ENCODE measurements around the gene ZC3H12D.

ZC3H12D gene

DNA sequence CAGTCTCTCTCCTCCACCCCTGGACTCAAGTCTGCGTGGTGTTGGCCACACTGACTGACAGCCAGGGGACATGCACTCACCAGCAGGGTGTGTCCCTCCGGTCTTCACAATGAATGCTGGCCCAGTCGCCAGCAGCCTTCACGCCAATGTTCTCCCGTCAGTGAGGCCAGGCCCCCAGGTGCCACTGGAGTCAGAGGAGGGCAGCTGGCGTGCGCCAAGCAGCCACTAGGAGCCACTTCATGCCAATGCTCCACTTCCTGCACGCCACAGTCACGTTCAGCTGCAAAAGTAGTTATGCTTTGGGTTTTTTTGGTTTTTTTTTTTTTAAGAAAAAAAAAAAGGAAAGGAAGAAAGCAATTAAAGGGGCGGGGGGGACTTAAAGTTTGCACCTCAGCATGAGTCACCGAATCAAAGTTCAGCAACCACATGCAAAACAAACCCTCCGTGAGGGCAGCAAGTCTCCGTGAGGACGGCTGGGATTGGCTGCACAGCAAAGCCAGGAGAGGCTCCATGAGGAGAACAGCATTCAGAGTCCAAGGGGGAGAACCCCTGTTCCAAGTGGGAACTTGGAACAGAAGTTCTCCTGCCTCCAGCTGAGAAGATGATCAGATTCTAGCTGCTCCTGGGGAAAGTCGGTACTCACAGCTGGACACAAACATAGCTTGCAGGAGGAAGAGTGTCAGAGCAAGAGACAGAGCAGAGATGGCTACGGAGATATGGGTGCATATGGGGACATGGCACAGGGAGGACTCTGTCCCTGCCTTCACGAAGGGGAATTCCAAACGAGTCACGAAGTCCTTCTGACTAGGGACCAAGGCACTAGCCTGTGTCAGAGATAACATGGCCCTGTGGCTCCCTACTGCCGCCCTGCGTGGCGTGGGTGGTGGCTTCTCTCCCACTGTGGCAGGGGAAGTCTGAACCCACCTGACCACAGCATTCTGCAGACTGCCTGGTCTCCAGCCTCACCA is at the start of gene ZC3H12D:
ZC3H12D (minus strand) TSS at position 282 of the 968 bp plus-strand sequence. CDS start 10,471 bp downstream, outside the sequence.
- peak; percentile 89 for DNase-seq

DNA sequence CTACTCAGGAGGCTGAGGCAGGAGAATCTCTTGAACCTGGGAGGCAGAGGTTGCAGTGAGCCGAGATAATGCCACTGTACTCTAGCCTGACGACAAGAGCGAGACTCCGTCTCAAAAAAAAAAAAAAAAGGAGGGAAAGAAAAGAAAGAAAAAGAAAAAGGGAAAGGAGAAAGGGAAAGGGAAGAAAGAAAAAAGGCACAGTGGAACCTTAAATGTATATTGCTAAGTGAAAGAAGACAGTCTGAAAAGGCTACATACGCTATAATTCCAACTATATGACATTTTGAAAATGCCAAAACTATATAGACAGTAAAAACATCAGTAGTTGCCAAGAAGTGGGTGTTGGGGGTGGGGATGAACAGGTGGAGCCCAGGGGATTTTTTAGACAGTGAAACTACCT is 44.8 kb upstream of the ZC3H12D start:
- no peak for DNase-seq

DNA sequence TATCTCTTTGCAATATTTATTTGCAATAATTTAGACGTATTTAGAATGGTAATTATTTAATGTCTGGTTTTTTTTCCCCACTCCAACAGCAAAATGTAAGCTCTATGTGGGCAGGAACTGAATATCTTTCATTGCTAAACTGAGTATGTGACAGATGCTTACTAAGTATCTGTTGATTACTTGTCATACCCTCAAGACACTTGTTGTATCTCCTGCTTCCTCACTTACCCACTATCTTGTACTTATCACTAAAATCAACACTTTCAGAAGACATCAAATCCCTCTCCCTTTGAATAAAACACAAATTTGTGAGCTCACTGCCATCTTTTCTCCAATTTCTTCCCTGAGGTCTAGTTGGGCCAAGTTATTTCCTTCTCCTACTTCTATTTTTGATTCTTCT is 30.7 kb upstream of the ZC3H12D start:
- DNase-seq = no peak

DNA sequence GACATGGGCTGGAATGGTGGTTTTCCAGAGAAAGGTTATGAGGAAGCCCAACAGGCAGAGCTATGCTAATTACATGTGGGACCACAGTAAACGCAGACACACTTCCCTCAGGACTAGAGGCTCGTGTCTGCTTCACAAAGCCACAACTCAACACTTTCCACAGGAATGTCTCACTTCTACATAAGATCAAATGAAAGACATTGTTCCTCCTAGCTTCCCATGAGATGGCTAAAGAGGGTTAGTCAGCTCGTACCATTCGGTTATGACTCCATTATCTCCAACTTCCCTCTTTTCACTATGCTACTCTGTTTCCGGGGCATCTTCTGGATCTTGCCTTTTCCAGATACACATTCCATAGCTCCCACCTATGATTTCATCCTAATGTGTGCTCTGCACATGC is 29.1 kb upstream of the ZC3H12D start:
- no peak for DNase-seq

DNA sequence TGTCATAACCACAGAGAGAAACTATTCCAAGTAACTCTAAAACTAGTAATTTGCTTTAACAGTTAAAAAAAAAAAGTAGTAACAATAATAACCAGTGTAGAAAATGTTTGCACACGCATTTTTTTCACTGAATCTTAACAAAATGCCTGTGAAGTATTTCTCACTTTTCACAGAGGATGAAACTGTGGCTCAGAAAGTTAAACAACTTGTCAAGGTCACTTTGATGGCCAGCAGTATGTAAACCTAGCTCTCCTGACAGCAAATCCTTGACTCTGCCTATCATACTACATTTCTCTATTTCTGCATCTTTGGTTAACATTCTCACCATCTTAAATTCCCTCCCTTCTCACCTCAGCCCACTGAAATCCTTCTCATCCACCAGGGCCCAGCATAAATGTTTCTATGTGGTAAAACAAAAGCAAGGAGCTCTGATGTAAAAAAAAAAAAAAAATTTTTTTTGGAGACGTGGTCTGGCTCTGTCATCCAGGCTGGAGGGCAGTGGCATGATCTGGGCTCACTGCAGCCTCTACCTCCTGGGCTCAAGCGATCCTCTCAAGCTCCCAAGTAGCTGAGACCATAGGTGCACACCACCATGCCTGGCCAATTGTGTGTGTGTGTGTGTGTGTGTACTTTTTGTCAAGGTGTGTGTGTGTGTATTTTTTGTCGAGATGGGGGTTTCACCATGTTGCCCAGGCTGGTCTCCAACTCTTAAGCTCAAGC is 26.1 kb upstream of the ZC3H12D start:
- DNase-seq = no peak

DNA sequence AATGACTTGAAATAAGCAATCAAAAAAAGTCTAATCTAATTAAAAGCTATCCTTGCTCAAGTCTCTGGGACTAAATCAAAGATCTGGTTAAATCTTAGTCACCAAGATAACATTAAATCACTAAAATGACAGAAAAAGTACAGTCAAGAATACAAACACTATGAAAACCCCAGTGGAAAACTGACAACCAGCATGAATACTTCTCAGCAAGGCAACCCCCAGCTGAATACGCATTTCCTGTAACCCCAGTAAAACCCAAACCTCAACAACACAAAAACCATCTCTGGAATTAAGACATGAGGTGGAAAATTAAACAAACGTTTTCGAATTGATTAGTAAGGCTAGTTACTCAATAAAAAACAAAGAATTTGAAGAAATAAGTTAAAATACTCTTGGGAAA is 23.7 kb upstream of the ZC3H12D start:
- peak; percentile 85 for DNase-seq

DNA sequence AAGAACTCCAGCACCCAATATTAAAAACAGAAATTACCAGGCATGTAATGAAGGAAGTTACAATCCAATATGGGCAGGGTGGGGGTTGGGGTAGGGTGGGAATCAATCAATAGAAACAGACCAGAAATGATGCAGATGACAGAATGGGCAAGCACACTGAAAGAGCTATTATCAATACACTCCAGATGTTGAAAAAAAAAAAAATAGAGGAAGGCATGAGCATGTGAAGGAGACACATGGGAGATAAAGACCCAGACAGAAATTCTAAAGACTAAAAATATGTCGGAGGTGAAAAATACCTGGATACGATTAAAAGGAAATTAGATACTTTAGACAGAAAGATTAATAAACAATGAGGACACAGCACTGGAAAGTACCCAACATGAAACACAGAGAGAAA is 19.1 kb upstream of the ZC3H12D start:
- DNase-seq = no peak

DNA sequence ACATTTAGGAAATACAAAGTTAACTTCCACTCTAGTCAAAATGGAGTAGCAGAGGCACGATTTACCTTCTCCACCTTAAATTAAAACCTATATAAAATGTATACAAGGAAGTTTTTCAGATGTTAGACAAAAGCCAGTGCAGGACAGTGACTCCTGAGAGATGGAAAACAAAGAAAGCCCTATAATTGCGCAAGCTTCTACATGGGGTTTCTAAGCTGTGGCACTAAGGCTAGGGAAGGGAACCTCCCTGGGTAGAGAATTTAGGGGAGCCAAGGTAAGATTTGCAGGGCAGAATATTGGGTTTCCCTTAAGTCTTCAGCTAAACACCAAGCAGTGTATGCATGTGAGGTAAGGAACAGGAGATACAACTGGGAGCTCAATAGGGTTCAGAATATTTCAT is 18.5 kb upstream of the ZC3H12D start:
- no peak for DNase-seq

DNA sequence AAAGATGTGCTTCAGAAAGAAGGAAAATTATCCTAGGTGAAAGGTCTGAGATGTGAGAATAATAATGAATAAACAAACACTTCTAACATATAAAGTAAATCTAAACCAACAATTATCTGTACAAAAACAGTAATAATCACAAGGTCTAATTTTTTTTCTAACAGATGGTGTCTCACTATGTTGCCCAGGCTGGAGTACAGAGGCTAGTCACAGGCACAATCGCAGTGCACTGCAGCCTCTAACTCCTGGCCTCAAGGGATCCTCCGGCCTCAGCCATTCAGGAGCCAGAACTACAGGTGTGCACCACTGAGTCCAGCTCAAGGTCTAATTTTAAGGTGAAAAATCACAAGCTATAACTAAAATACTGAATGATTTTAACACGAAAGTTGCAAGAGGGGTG is 17.0 kb upstream of the ZC3H12D start:
- no peak for DNase-seq

DNA sequence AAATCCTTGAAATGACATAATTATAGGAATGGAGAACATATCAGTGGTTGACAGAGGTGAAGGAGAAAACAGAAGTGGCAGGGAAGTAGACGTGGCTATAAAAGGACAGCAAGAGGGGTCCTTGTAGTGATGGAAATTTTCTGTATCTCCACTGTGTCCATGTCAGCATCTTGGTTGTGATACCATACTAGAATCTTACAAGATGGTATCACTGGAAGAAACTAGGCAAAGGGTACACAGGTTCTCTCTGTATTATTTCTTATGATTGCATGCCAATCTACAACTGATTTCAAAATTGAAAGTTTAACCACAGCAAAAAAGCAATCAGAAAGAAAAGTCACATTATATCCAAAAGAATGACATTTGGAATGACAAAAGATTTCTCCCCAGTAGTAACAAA is 16.4 kb upstream of the ZC3H12D start:
- DNase-seq = no peak

DNA sequence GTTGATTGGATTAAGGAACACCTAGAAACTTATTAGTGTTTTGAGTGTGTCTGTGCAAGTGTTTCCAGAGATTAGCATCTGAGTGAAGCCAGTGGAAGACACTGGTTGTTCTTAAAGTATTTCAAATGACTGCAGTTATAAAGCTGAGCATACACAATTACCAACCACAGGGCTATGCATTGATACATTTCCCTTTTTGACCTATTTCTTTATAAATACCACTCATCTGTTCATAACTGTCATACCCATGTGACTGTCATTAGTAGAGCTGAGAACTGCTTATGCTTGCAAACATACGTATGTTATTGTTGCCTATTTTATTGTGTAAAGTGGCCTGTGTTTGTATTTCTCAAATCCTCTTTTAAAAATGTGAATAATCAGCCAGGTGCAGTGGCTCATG is 15.3 kb upstream of the ZC3H12D start:
- no peak for DNase-seq

DNA sequence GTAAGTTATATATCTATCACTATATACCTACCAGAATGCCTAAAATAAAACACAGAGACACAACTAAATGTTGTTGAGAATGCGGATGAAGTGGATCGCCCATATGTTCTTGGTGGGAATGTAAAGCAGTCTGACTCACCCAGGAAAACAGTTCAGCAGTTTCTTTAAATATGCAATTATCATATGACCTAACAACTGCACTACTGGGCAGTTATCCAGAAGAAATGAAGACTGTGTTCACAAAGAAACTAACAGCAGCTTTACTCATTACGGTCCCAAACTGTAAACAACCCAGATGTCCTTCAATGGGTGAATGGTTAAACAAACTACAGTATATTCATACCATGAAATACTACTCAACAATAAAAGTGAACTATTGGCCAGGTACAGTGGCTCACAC is 14.3 kb upstream of the ZC3H12D start:
- no peak for DNase-seq

DNA sequence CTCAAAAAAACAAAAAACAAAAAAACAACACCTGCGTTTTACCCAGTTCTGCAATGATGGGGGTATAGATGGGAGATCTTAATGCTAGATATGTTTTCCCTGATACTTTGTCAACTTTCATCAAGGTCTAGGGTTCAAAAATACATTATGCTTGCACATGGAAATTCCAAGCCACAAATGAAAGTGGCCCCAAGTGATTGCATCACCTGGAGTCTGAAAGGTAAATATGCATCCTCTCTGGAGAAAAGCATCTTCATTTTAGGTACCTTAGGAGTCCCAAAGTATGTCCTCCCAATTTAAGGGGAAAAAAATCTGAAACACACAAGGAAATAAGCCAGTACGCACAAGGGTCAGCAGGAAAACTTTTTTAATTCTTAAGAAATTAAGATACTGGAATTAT is 12.6 kb upstream of the ZC3H12D start:
- peak; percentile 28 for DNase-seq

DNA sequence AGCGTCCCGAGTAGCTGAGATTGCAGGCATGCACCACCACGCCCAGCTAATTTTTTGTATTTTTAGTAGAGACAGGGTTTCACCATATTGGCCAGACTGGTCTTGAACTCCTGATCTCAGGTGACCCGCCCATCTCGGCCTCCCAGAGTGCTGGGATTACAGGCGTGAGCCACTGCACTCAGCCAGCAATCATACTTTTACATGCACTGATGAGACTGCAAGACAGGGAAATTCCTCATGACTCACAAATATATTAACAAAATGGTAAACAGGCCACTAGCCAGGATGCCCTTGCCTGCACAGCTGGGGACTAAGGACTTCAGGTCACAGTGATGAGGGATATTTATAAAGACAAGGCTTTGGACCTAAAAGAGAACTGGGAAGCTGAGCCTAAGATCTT is 11.8 kb upstream of the ZC3H12D start:
- DNase-seq = peak; percentile 61

DNA sequence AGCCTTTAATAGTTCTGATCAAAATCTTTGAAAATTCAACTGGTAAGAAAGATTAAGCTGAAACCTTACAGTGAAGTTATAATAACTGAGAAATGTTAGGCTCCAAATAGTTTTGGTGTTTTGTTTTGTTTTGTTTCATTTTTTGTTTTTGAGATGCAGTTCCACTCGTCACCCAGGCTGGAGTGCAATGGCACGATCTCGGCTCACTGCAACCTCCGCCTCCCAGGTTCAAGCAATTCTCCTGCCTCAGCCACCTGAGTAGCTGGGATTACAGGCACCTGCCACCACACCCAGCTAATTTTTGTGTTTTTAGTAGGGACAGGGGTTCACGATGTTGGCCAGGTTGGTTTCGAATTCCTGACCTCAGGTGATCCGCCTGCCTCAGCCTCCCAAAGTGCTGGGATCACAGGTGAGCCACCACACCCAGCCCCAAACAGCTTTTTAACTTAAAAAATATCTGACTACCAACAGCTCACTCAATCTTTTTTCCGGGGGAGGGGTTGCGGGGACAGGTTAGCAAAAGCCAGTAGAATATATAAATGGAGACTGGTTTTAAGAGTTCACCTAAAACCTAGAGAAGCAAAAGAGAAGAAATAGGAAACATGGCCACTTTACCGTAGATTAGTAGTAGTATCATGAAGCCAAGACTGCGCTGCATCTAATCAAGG is 10.7 kb upstream of the ZC3H12D start:
- peak; percentile 36 for DNase-seq

DNA sequence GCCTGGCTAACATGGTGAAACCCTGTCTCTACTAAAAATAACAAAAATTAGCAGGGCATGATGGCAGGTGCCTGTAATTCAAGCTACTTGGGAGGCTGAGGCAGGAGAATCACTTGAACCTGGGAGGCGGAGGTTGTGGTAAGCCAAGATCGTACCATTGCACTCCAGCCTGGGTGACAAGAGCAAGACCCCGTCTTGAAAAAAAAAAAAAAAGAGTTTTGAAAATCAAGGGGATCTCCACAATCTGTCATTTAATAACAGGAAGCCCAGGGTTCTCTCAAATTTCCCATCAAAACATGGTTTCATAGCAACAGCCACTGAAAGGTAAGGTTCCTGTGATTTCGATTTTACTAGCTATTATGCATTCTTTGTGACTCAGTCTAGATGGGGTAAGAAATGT is 10.0 kb upstream of the ZC3H12D start:
- DNase-seq = peak; percentile 90

DNA sequence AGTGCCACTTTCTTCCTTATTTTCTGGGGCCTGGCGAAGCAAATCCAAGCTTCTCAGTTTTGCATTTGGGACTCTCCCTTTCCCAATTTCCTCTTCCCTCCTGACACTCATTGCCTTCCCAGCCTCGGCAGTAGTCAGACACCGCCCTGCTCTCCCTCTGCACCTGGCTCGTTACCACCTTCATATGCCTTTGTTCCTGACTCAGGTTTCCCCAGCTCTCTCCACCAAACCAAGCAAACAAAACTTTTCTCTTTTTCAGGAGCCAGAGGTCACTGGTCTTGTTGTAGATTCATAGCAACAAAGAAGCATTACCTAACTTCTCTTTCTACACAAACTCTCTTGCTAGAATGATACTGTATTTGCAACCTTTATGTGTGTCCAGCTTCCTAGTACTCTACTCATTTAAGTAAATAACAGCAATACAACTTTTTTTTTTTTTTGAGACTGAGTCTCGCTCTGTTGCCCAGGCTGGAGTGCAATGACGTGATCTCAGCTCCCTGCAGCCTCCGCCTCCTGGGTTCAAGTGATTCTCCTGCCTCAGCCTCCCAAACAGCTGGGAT is 9.0 kb upstream of the ZC3H12D start:
- no peak for DNase-seq

DNA sequence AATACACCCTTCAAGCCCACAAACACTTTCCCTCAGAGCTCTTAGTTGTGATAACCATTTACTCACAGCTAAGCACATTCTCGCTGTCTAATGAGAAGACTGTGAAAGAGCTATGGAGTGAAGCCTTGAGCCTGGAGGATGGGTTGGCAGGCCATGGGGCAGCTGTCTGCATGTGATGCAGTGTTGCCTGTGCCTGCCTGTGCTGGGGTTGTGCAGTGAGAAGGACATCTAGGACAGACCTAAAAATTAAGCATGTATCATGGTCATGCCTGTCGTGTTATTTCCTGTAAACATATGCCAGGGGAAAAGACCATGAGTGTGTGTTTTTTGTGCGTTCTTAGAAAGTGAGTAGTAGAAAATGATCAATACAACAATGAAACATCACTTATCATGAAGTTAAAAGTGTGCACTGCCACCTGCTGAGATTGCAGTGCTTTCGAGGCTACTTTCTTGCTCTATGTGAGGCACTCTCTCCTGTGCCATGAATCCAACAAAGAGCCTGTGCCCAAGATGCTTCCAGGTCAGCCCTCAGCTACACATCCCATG is 8.1 kb upstream of the ZC3H12D start:
- no peak for DNase-seq

DNA sequence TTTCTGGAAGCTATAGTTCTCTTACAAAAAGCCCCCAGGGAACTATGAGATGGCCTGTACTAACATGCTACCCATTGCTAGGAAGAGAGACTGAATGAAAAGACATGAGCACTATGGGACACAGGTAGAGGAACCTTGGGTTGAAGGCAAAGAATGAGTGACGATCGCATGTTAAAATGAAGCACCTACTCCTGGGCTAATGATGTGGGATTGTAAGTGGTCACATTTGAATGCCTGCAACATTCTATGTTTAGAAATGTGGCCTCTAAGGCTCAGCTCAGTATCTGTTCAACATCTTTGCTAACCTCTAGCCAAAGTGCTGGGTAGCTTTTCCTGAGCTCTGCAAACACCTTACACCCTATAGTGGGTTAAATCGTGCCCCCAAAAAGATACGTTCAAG is 5.2 kb upstream of the ZC3H12D start:
- DNase-seq = no peak

DNA sequence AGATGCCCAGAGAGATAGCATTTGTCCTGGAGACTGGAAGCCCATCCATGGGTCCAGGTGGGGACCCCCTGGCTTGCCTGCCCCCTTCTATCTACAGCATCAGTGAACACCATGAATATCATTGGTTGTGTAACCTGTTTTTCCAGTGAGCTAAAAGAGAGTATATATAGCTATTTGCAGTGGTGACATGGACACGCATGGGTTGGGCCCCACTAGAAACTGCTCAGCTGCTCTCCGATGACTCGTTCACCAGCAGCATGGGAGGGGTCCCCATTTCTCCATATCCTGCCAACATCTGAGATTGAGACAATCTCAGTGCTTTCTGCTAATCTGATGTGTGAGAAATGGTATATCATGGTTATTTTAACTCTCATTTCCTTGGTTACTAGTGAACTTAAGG is 4.0 kb upstream of the ZC3H12D start:
- peak; percentile 62 for DNase-seq

DNA sequence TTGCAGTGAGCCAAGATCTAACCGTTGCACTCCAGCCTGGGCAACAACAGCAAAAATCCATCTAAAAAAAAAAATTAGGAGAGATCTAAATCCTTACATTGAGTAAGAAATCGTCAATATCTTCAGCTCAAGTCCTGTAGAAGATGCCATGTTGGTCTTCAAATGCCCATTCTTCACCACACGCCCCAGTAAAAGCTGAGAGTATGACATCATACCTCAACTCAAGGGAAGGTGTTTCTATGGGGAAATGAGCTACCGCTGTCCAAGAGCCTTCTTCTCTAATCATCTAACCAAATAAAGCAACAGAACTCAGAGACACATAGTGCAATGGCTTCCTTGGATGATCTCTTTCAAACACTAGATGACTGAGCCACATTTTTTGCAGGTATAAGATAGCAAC is 2.5 kb upstream of the ZC3H12D start:
- no peak for DNase-seq

DNA sequence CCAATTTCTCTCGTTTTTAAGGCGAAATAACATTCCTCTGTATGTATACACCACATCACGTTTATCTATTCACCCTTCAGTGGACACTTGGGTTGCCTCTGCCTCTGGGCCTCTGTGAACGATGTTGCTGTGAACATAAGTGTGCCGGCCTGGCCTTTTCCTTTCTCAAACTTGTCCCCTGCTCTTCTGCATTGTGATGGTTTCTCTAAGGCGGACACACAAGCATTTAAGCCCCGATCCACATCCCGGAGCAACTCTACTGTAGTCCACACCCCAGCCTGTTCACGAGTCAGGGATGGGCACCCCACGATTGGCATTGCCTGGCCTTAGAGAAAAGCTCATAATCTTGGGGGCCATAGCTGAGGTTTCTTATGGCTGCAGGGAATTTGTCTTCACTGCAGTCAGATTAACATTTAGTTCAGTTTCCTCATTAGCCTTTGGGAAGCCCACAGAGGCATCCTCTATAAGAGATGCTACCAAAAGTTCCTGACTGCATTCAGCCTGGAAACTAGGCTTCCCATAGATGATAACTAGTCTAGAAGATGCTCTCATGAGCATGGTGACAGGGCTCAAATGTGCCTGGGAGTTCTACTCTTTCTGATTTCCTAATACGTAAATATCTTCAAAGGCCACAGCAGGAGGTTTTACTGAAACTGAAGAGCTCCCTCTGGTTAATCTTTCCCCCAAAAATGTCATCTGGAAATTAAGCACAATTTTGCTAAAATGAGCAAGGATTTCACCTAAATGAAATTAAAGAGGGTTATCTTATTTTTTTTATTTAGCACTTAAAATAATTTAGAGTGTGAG is 762 bp downstream of the ZC3H12D start:
- DNase-seq = peak; percentile 27

All from activated CD4-positive, alpha-beta T cell treated with anti-CD3 and anti-CD28 coated beads, Interleukin-2, Interleukin-6, amounts not matched to agents 100 ng/mL and 50 ng/mL, durations not matched to agents 16 hours and 8 hours (primary cell).